KBM-7 (cell line): ENCODE measurements around the gene PARD3.
A peak's percentile ranks its signal among the peaks of the same experiment; 100 is the strongest.

Experiments
- DNase-seq: peaks from one replicate; pipeline ENCODE4 v3.0.0-alpha.2; 2015
- in situ Hi-C: fragments of 300-500 bp; cut with MboI; formaldehyde crosslinking; loops from 2 replicates; pipeline ENCODE4 v1.14.3; 2020; ENCODE audit warnings: low sequenced_read_pairs, low pct_unique_long_range_greater_than_20kb, mixed read lengths

The PARD3 gene

GRCh38 chr10:34172936-34173533, 642.1 kb downstream of the PARD3 start:
- DNase-seq, result no peak
- in situ Hi-C loops, result no loop called here

GRCh38 chr10:34171957-34172527, 643.1 kb downstream of the PARD3 start:
- in situ Hi-C loops, result no loop called here
- no peak for DNase-seq

GRCh38 chr10:34169677-34170076, 645.4 kb downstream of the PARD3 start:
- in situ Hi-C loops, result no loop called here
- no peak for DNase-seq

- in situ Hi-C loops, result no loop called here
- DNase-seq, result no peak
Measured at GRCh38 chr10:34169131-34169530, 646.0 kb downstream of the PARD3 start.

GRCh38 chr10:34168439-34168838, 646.7 kb downstream of the PARD3 start:
- DNase-seq, result no peak
- in situ Hi-C loops, result no loop called here

- in situ Hi-C loops, result no loop called here
- DNase-seq, result no peak
Measured at GRCh38 chr10:34166823-34167222, 648.3 kb downstream of the PARD3 start.

- in situ Hi-C loops, result no loop called here
- DNase-seq, result no peak
Measured at GRCh38 chr10:34166354-34166753, 648.7 kb downstream of the PARD3 start.

- DNase-seq, result no peak
- in situ Hi-C loops, result no loop called here
Measured at GRCh38 chr10:34164029-34164428, 651.1 kb downstream of the PARD3 start.

- in situ Hi-C loops, result no loop called here
- DNase-seq, result peak; percentile 57
Measured at GRCh38 chr10:34163075-34163905, 651.8 kb downstream of the PARD3 start.

GRCh38 chr10:34161777-34162370, 653.2 kb downstream of the PARD3 start:
- in situ Hi-C loops, result no loop called here
- DNase-seq, result no peak

- DNase-seq, result no peak
- in situ Hi-C loops, result no loop called here
Measured at GRCh38 chr10:34160595-34160994, 654.5 kb downstream of the PARD3 start.

GRCh38 chr10:34157501-34157900, 657.6 kb downstream of the PARD3 start:
- no peak for DNase-seq
- in situ Hi-C loops, result no loop called here

- in situ Hi-C loops, result no loop called here
- no peak for DNase-seq
Measured at GRCh38 chr10:34156781-34157425, 658.2 kb downstream of the PARD3 start.

GRCh38 chr10:34155812-34156211, 659.3 kb downstream of the PARD3 start:
- no peak for DNase-seq
- in situ Hi-C loops, result no loop called here

GRCh38 chr10:34154383-34154900, 660.7 kb downstream of the PARD3 start:
- DNase-seq, result no peak

GRCh38 chr10:34153663-34154382, 661.3 kb downstream of the PARD3 start:
- DNase-seq, result no peak
- in situ Hi-C loops, result no loop called here

More at GRCh38 chr10:34154383-34154900, 660.7 kb downstream of the PARD3 start:
- in situ Hi-C loops, result no loop called here

GRCh38 chr10:34152434-34152833, 662.7 kb downstream of the PARD3 start:
- DNase-seq, result no peak
- in situ Hi-C loops, result no loop called here

GRCh38 chr10:34151931-34152330, 663.2 kb downstream of the PARD3 start:
- no peak for DNase-seq
- in situ Hi-C loops, result no loop called here

- no peak for DNase-seq
- in situ Hi-C loops, result no loop called here
Measured at GRCh38 chr10:34151481-34151880, 663.6 kb downstream of the PARD3 start.
